ENCODE results near the gene HLA-DQB1. TPM values are rescaled to one million over a fixed set of nuclear protein-coding genes. Genes with fewer than 3 reads are reported as not detected.

HLA-DQB1 gene
- total RNA-seq, 3 donors from 2014 or later (not counting 1 experiment from before 2014, with no cell fraction given) = 24.8 to 97.3 (median 25.5) TPM

- no peak overlapping the region for H3K4me3 Mint-ChIP-seq
- peaks cover 24 to 47% of the 10 kb centered on the region in 2 donors for H3K27me3 Mint-ChIP-seq (ENCODE audit: low read depth in 2 of 2)
- Histone ChIP-seq H3K36me3 (ENCODE audit: control insufficient read depth, insufficient read depth, low read length) (no peaks in the 10 kb centered on the region), H3K9me3 (ENCODE audit: control insufficient read depth, insufficient read depth, low read length) (no peaks in the 10 kb centered on the region), H3K27ac (ENCODE audit: low read length) (no peak overlapping the region), H3K4me1 (ENCODE audit: control insufficient read depth, insufficient read depth, low read length) (peaks cover 4% of the 10 kb centered on the region), H3K4me3 (ENCODE audit: low read length) (no peak overlapping the region), H3K27me3 (ENCODE audit: control insufficient read depth, insufficient read depth, low read length) (no peaks in the 10 kb centered on the region)
- no peaks in the 10 kb centered on the region for H3K36me3 Mint-ChIP-seq
- WGBS (ENCODE audit: insufficient coverage) = 0% methylated on average over 1 of the region's 1 CpG
- intact Hi-C loops (cut with micrococcal nuclease) = loop anchor here (1.0 to 2.0 kb wide), 2 partner anchors 260 to 279 kb away; no protein-coding TSS in a partner anchor
- DNase-seq = peak; percentile 31 to 82
- peak in 2 of 3 donors; percentile 74 to 94 for ATAC-seq
- no peaks in the 10 kb centered on the region for H3K9me3 Mint-ChIP-seq
- peak; percentile 63 for TF ChIP-seq CTCF (IDR thresholded peaks at IDR 0.05)
- no peak overlapping the region for H3K27ac Mint-ChIP-seq
- peaks cover 10% of the 10 kb centered on the region in 2 donors for H3K4me1 Mint-ChIP-seq
Observed at GRCh38 chr6:32692019-32692418, 25.6 kb upstream of the HLA-DQB1 start.

- no peaks in the 10 kb centered on the region for H3K36me3 Mint-ChIP-seq
- no peaks in the 10 kb centered on the region for H3K9me3 Mint-ChIP-seq
- Histone ChIP-seq H3K27ac (ENCODE audit: low read length) (peak overlapping the region; percentile 74), H3K4me1 (ENCODE audit: control insufficient read depth, insufficient read depth, low read length) (peaks cover 4% of the 10 kb centered on the region), H3K27me3 (ENCODE audit: control insufficient read depth, insufficient read depth, low read length) (no peaks in the 10 kb centered on the region), H3K9me3 (ENCODE audit: control insufficient read depth, insufficient read depth, low read length) (no peaks in the 10 kb centered on the region), H3K4me3 (ENCODE audit: low read length) (no peak overlapping the region), H3K36me3 (ENCODE audit: control insufficient read depth, insufficient read depth, low read length) (no peaks in the 10 kb centered on the region)
- ATAC-seq (no peak), DNase-seq (peak in 1 of 2 donors; percentile 31)
- H3K27ac Mint-ChIP-seq = peak overlapping the region in 1 of 2 donors; percentile 71
- no peak overlapping the region for H3K4me3 Mint-ChIP-seq
- TF ChIP-seq CTCF (IDR thresholded peaks at IDR 0.05) = no peak
- peaks cover 21 to 28% of the 10 kb centered on the region in 2 donors for H3K4me1 Mint-ChIP-seq
- WGBS (ENCODE audit: insufficient coverage) = 51% methylated on average over 4 of the region's 5 CpGs
- intact Hi-C loops (cut with micrococcal nuclease) = loop anchor here (10.0 kb wide), 1 partner anchor 255 kb away; the partner anchor contains the start of gene HLA-DMB
- peaks cover 22 to 41% of the 10 kb centered on the region in 2 donors for H3K27me3 Mint-ChIP-seq (ENCODE audit: low read depth in 2 of 2)
Observed at GRCh38 chr6:32689531-32690501, 23.4 kb upstream of the HLA-DQB1 start.

- ATAC-seq = peak; percentile 90 to 96 (median 95)
- H3K27ac Mint-ChIP-seq = peak overlapping the region; percentile 77 to 90
- no peaks in the 10 kb centered on the region for H3K9me3 Mint-ChIP-seq
- peaks cover 8 to 24% of the 10 kb centered on the region in 2 donors for H3K27me3 Mint-ChIP-seq (ENCODE audit: low read depth in 2 of 2)
- H3K4me3 ChIP-seq (ENCODE audit: low read length) = no peak overlapping the region
- H3K27me3 ChIP-seq (ENCODE audit: control insufficient read depth, insufficient read depth, low read length) = no peaks in the 10 kb centered on the region
- DNase-seq = peak in 1 of 2 donors; percentile 88
- H3K4me3 Mint-ChIP-seq = peak overlapping the region; percentile 67
- no peaks in the 10 kb centered on the region for H3K36me3 ChIP-seq (ENCODE audit: control insufficient read depth, insufficient read depth, low read length)
- no peaks in the 10 kb centered on the region for H3K9me3 ChIP-seq (ENCODE audit: control insufficient read depth, insufficient read depth, low read length)
- H3K27ac ChIP-seq (ENCODE audit: low read length) = peak overlapping the region; percentile 76
- H3K4me1 Mint-ChIP-seq = peaks cover 27 to 39% of the 10 kb centered on the region in 2 donors
- WGBS (ENCODE audit: insufficient coverage) = 0% methylated on average over 1 of the region's 1 CpG
- H3K4me1 ChIP-seq (ENCODE audit: control insufficient read depth, insufficient read depth, low read length) = peaks cover 4% of the 10 kb centered on the region
- no peak for TF ChIP-seq CTCF (IDR thresholded peaks at IDR 0.05)
- H3K36me3 Mint-ChIP-seq = no peaks in the 10 kb centered on the region
- intact Hi-C loops (cut with micrococcal nuclease) = loop anchor here (1.0 to 10.0 kb wide), 3 partner anchors 19 to 259 kb away; partner anchors contain the start of genes HLA-DMB and HLA-DQB1
Observed at GRCh38 chr6:32685603-32686002, 19.1 kb upstream of the HLA-DQB1 start.
